Neural progenitor cell (in vitro differentiated cells): ENCODE measurements around the gene FAM120A. TPM values are rescaled to one million over a fixed set of nuclear protein-coding genes. Genes with fewer than 3 reads are reported as not detected.

Experiments
- DNase-seq: peaks from one replicate; pipeline ENCODE4 v3.0.0-alpha.2; 2016; ENCODE audit warnings: low spot score
- H2AFZ ChIP-seq: fragments of 200-600 bp; sonication (generic); replicated peaks from 2 replicates; pipeline ENCODE4 v1.6.1; 2016; ENCODE audit warnings: antibody characterized with exemption
- H3F3A ChIP-seq: fragments of 200-600 bp; sonication (generic); 2 replicates; pipeline ENCODE4 v1.6.1; 2016; ENCODE audit warnings: antibody characterized with exemption, low read depth
- H3K27ac ChIP-seq: fragments of 200-600 bp; sonication (generic); 2 replicates; pipeline ENCODE4 v1.5.1; 2016; ENCODE audit warnings: mild to moderate bottlenecking
- H3K27me3 ChIP-seq: fragments of 200-600 bp; sonication (generic); 2 replicates; pipeline ENCODE4 v1.6.1; 2016; ENCODE audit warnings: mild to moderate bottlenecking, moderate library complexity
- H3K36me3 ChIP-seq: fragments of 200-600 bp; sonication (generic); 2 replicates; pipeline ENCODE4 v1.5.1; 2016
- H3K4me1 ChIP-seq: fragments of 200-600 bp; sonication (generic); 2 replicates; pipeline ENCODE4 v1.6.1; 2016; ENCODE audit warnings: mixed run types
- H3K4me2 ChIP-seq: fragments of 200-600 bp; sonication (generic); 2 replicates; pipeline ENCODE4 v1.6.1; 2016
- H3K4me3 ChIP-seq: fragments of 200-600 bp; sonication (generic); 2 replicates; pipeline ENCODE4 v1.5.1; 2016
- H3K79me2 ChIP-seq: fragments of 200-600 bp; sonication (generic); 2 replicates; pipeline ENCODE4 v1.6.1; 2016; ENCODE audit warnings: low read depth
- H3K9ac ChIP-seq: fragments of 200-600 bp; sonication (generic); 2 replicates; pipeline ENCODE4 v1.6.1; 2016
- H3K9me3 ChIP-seq: fragments of 200-600 bp; sonication (generic); 2 replicates; pipeline ENCODE4 v1.5.1; 2016; ENCODE audit warnings: low read depth
- H4K20me1 ChIP-seq: fragments of 200-600 bp; sonication (generic); 2 replicates; pipeline ENCODE4 v1.6.1; 2016; ENCODE audit warnings: low read depth
- H3K27ac Mint-ChIP-seq: 3 replicates; pipeline ENCODE4 v1.8.0; 2021; ENCODE audit warnings: mixed read lengths
- H3K27me3 Mint-ChIP-seq: 2 replicates; pipeline ENCODE4 v1.8.0; 2022; ENCODE audit warnings: low read depth, mild to moderate bottlenecking, inconsistent platforms, moderate library complexity, mixed read lengths; ENCODE audit not compliant: insufficient read depth
- H3K36me3 Mint-ChIP-seq: 3 replicates; pipeline ENCODE4 v1.8.0; 2021; ENCODE audit warnings: mixed read lengths
- H3K4me1 Mint-ChIP-seq: 3 replicates; pipeline ENCODE4 v1.8.0; 2021; ENCODE audit warnings: mixed read lengths
- H3K4me3 Mint-ChIP-seq: 3 replicates; pipeline ENCODE4 v1.8.0; 2021; ENCODE audit warnings: mild to moderate bottlenecking, moderate library complexity, mixed read lengths
- H3K9me3 Mint-ChIP-seq: 3 replicates; pipeline ENCODE4 v1.8.0; 2020; ENCODE audit warnings: mixed read lengths
- CTCF ChIP-seq: fragments of 200-600 bp; sonication (generic); IDR thresholded peaks from 2 replicates; pipeline ENCODE4 v1.5.1; 2017; ENCODE audit warnings: antibody characterized with exemption, mild to moderate bottlenecking
- EZH2 ChIP-seq: fragments of 200-600 bp; sonication (generic); IDR thresholded peaks from 2 replicates; pipeline ENCODE4 v1.6.1; 2017; ENCODE audit warnings: antibody characterized with exemption, mild to moderate bottlenecking, moderate library complexity
- EZH2phosphoT487 ChIP-seq: fragments of 200-600 bp; sonication (generic); IDR thresholded peaks from 2 replicates; pipeline ENCODE4 v1.6.1; 2017; ENCODE audit warnings: antibody characterized with exemption
- total RNA-seq: library from RNA; depleted of rRNA; stranded (reverse); fragments of >200 nt; gene quantifications from 2 replicates; pipeline ENCODE4 v1.2.3, GENCODE V29; 2015; ENCODE audit warnings: low replicate concordance

The FAM120A gene
- total RNA-seq, 1 donor from 2014 or later, result 17.2 TPM

- H3K4me1 Mint-ChIP-seq, result peaks cover 15% of the 10 kb centered on the region
- H4K20me1 ChIP-seq, result peaks cover 8% of the 10 kb centered on the region
These were observed 160.7 kb downstream of the FAM120A start for GRCh38 chr9:93612052-93612795.

GRCh38 chr9:93612796-93613154 lies 161.3 kb downstream of the FAM120A start:
- H3K36me3 Mint-ChIP-seq, result peaks cover 13% of the 10 kb centered on the region
- TF ChIP-seq CTCF, result no peak
- TF ChIP-seq EZH2, result no peak
- TF ChIP-seq EZH2phosphoT487, result no peak
- Histone ChIP-seq H3K9ac (no peak overlapping the region), H3K9me3 (peaks cover 4% of the 10 kb centered on the region), H3F3A (no peaks in the 10 kb centered on the region), H3K27ac (no peak overlapping the region), H3K27me3 (no peaks in the 10 kb centered on the region), H3K4me3 (no peak overlapping the region), H3K36me3 (no peaks in the 10 kb centered on the region), H3K4me1 (peaks cover 7% of the 10 kb centered on the region), H2AFZ (no peak overlapping the region), H3K4me2 (no peak overlapping the region), H3K79me2 (peaks cover 39% of the 10 kb centered on the region), H4K20me1 (peaks cover 13% of the 10 kb centered on the region)
- H3K4me1 Mint-ChIP-seq, result peaks cover 20% of the 10 kb centered on the region
- peaks cover 2% of the 10 kb centered on the region for H3K27me3 Mint-ChIP-seq
- DNase-seq, result no peak
- no peak overlapping the region for H3K4me3 Mint-ChIP-seq
- no peak overlapping the region for H3K27ac Mint-ChIP-seq
- peaks cover 24% of the 10 kb centered on the region for H3K9me3 Mint-ChIP-seq

More at GRCh38 chr9:93612052-93612795, 160.7 kb downstream of the FAM120A start:
- Histone ChIP-seq H3K9me3 (peaks cover 4% of the 10 kb centered on the region), H3K27me3 (no peaks in the 10 kb centered on the region), H3K4me3 (no peak overlapping the region), H3K9ac (no peak overlapping the region), H3K36me3 (no peaks in the 10 kb centered on the region), H3K4me1 (peaks cover 4% of the 10 kb centered on the region), H3K4me2 (no peak overlapping the region), H3K79me2 (peaks cover 42% of the 10 kb centered on the region), H2AFZ (no peak overlapping the region), H3F3A (no peaks in the 10 kb centered on the region), H3K27ac (no peak overlapping the region)
- TF ChIP-seq EZH2phosphoT487 (no peak), EZH2 (no peak), CTCF (no peak)
- Mint-ChIP-seq H3K9me3 (peaks cover 26% of the 10 kb centered on the region), H3K27me3 (peaks cover 2% of the 10 kb centered on the region), H3K27ac (no peak overlapping the region), H3K4me3 (no peak overlapping the region), H3K36me3 (peaks cover 15% of the 10 kb centered on the region)
- DNase-seq, result no peak

GRCh38 chr9:93613174-93613573 lies 161.7 kb downstream of the FAM120A start:
- H3K4me3 Mint-ChIP-seq, result no peak overlapping the region
- peaks cover 35% of the 10 kb centered on the region for H3K79me2 ChIP-seq

More at GRCh38 chr9:93613174-93613573, 161.7 kb downstream of the FAM120A start:
- Mint-ChIP-seq H3K27ac (no peak overlapping the region), H3K36me3 (peaks cover 13% of the 10 kb centered on the region), H3K4me1 (peaks cover 21% of the 10 kb centered on the region), H3K9me3 (peaks cover 22% of the 10 kb centered on the region), H3K27me3 (peaks cover 2% of the 10 kb centered on the region)
- no peak for DNase-seq
- no peaks in the 10 kb centered on the region for H3K27me3 ChIP-seq
- H3K27ac ChIP-seq, result no peak overlapping the region
- H3K9ac ChIP-seq, result no peak overlapping the region
- H4K20me1 ChIP-seq, result peaks cover 17% of the 10 kb centered on the region
- H3K4me3 ChIP-seq, result no peak overlapping the region
- no peaks in the 10 kb centered on the region for H3K36me3 ChIP-seq
- H2AFZ ChIP-seq, result no peak overlapping the region
- peaks cover 4% of the 10 kb centered on the region for H3K9me3 ChIP-seq
- TF ChIP-seq EZH2 (no peak), EZH2phosphoT487 (no peak), CTCF (no peak)
- H3F3A ChIP-seq, result no peaks in the 10 kb centered on the region
- peaks cover 7% of the 10 kb centered on the region for H3K4me1 ChIP-seq
- no peak overlapping the region for H3K4me2 ChIP-seq
